ENCODE data around the gene RNU6-7. TPM values are rescaled to one million over a fixed set of nuclear protein-coding genes. Genes with fewer than 3 reads are reported as not detected.

The RNU6-7 gene
- total RNA-seq, result not detected
- polyA plus RNA-seq, result not detected

- Histone ChIP-seq H3K9me3 (no peaks in the 10 kb centered on the region), H3K27me3 (no peaks in the 10 kb centered on the region), H3K36me3 (no peaks in the 10 kb centered on the region), H3K27ac (peak within 1 kb of the TSS; percentile 91 to 93 (median 92)), H3K4me1 (peaks cover 0 to 6% (median 4%) of the 10 kb centered on the region in 3 donors), H3K4me3 (peak within 1 kb of the TSS; percentile 52 to 61 (median 56))
- FAIRE-seq (no peak), DNase-seq (peak in 3 of 6 donors; percentile 14 to 42 (median 24)), ATAC-seq (peak; percentile 1 to 8 (median 4))
- no peak for TF ChIP-seq CTCF (IDR thresholded peaks at IDR 0.05)
- intact Hi-C loops (cut with DNase I), result no loop called here
- WGBS, 2 donors, result 1 to 2% methylated on average over 40 of the region's 40 CpGs
These were observed at the start of gene RNU6-7 for GRCh38 chr14:32201816-32202490. TSS of gene RNU6-7 (plus strand) at chr14:32202045.

GRCh38 chr14:32166029-32166428, 35.8 kb upstream of the RNU6-7 start:
- H3K27me3 ChIP-seq, result no peaks in the 10 kb centered on the region
- 92 to 96% methylated on average over 2 of the region's 2 CpGs for WGBS, 2 donors
- intact Hi-C loops (cut with DNase I), result no loop called here
- ATAC-seq (no peak), DNase-seq (no peak), FAIRE-seq (no peak)
- no peak overlapping the region for H3K4me3 ChIP-seq
- H3K4me1 ChIP-seq, result no peaks in the 10 kb centered on the region
- H3K36me3 ChIP-seq, result no peaks in the 10 kb centered on the region
- no peak overlapping the region for H3K27ac ChIP-seq
- no peaks in the 10 kb centered on the region for H3K9me3 ChIP-seq
- no peak for TF ChIP-seq CTCF (IDR thresholded peaks at IDR 0.05)

GRCh38 chr14:32166924-32167323, 34.9 kb upstream of the RNU6-7 start:
- no peaks in the 10 kb centered on the region for H3K36me3 ChIP-seq
- H3K9me3 ChIP-seq, result no peaks in the 10 kb centered on the region
- no peak for ATAC-seq
- FAIRE-seq, result no peak
- H3K4me3 ChIP-seq, result no peak overlapping the region
- TF ChIP-seq CTCF (IDR thresholded peaks at IDR 0.05), result no peak
- no peaks in the 10 kb centered on the region for H3K4me1 ChIP-seq
- WGBS, 2 donors, result 79 to 85% methylated on average over 1 of the region's 1 CpG
- no peaks in the 10 kb centered on the region for H3K27me3 ChIP-seq
- no peak for DNase-seq
- intact Hi-C loops (cut with DNase I), result no loop called here
- H3K27ac ChIP-seq, result no peak overlapping the region

DNA sequence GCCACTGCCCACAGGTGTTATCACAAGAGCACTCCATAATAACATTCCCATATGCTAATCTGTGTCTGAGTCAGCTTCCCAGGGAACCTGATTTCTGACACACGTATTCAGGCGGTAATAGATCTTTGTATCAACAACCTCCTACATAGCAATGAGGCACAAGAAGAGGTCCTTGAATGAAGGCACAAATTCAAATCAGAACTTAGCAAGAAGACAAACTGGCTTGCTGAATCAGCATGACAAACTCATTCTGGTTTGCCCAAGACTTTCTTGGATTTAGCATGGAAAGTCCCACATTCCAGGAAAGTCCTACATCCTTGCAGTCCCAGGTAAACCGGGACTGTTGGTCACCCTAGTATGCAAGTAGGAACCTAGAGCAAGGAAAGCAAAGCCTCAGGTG, 33.9 kb upstream of the RNU6-7 start:
- Histone ChIP-seq H3K27ac (no peak overlapping the region), H3K4me3 (no peak overlapping the region), H3K9me3 (no peaks in the 10 kb centered on the region), H3K36me3 (no peaks in the 10 kb centered on the region), H3K27me3 (no peaks in the 10 kb centered on the region), H3K4me1 (no peaks in the 10 kb centered on the region)
- DNase-seq (no peak), ATAC-seq (no peak), FAIRE-seq (no peak)
- 68 to 83% methylated on average over 3 of the region's 3 CpGs for WGBS, 2 donors
- intact Hi-C loops (cut with DNase I), result no loop called here
- no peak for TF ChIP-seq CTCF (IDR thresholded peaks at IDR 0.05)

GRCh38 chr14:32169191-32169590, 32.7 kb upstream of the RNU6-7 start:
- WGBS, 2 donors, result 87 to 88% methylated on average over 3 of the region's 3 CpGs
- ATAC-seq (no peak), FAIRE-seq (no peak), DNase-seq (no peak)
- Histone ChIP-seq H3K4me1 (no peaks in the 10 kb centered on the region), H3K27me3 (no peaks in the 10 kb centered on the region), H3K27ac (no peak overlapping the region), H3K4me3 (no peak overlapping the region), H3K36me3 (no peaks in the 10 kb centered on the region), H3K9me3 (no peaks in the 10 kb centered on the region)
- TF ChIP-seq CTCF (IDR thresholded peaks at IDR 0.05), result no peak
- intact Hi-C loops (cut with DNase I), result no loop called here
